Naive thymus-derived CD4-positive, alpha-beta T cell (primary cell): ENCODE measurements around the gene EIF6. TPM values are rescaled to one million over a fixed set of nuclear protein-coding genes. Genes with fewer than 3 reads are reported as not detected.

Source experiments
- ATAC-seq: fragments of 150-1000 bp; cut with Tn5 transposase; 2 replicates; pipeline ENCODE4 v1.10.0; 2021; ENCODE audit warnings: mild to moderate bottlenecking, moderate library complexity
- CTCF ChIA-PET: fragments of 350-600 bp; sonication (Branson Sonifier 250); formaldehyde crosslinking; loops from one replicate; lab custom pipeline; 2021; ENCODE audit warnings: antibody characterized with exemption; lab: Charles Lee
- POLR2A ChIA-PET: fragments of 350-600 bp; sonication (Branson Sonifier 250); formaldehyde crosslinking; loops from one replicate; lab custom pipeline; 2021; ENCODE audit warnings: antibody characterized with exemption, inconsistent platforms; lab: Charles Lee
- DNase-seq, 9 donors: peaks; one replicate each; pipeline versions ENCODE4 v3.0.0 to v3.0.0-alpha.2; 2020 to 2022; ENCODE audit warnings: mixed read lengths in 1 of 9
- H3K27ac ChIP-seq: one replicate; pipeline ENCODE4 v1.7.0; 2013; ENCODE audit warnings: mild to moderate bottlenecking, low read depth, low read length, moderate library complexity
- H3K27me3 ChIP-seq, 2 donors: one replicate each; pipeline ENCODE4 v1.7.0; 2013; ENCODE audit warnings: low read length in 2 of 2, mild to moderate bottlenecking in 2 of 2, moderate library complexity in 2 of 2; ENCODE audit not compliant: control insufficient read depth in 2 of 2, insufficient read depth in 2 of 2
- H3K36me3 ChIP-seq, 3 experiments: 1 replicate in 2 of 3; 2 replicates in 1 of 3; pipeline ENCODE4 v1.7.0; 2013; ENCODE audit warnings: low read length in 3 of 3, mild to moderate bottlenecking in 3 of 3, moderate library complexity in 1 of 3; ENCODE audit not compliant: insufficient read depth in 3 of 3, control insufficient read depth in 2 of 3
- H3K4me1 ChIP-seq, 2 donors: one replicate each; pipeline ENCODE4 v1.7.0; 2013; ENCODE audit warnings: low read length in 2 of 2, mild to moderate bottlenecking in 2 of 2, moderate library complexity in 1 of 2; ENCODE audit not compliant: control insufficient read depth in 2 of 2, insufficient read depth in 2 of 2
- H3K4me3 ChIP-seq: 2 replicates; pipeline ENCODE4 v1.7.0; 2013; ENCODE audit warnings: mild to moderate bottlenecking, low read length
- H3K9me3 ChIP-seq, 3 experiments: 1 replicate in 2 of 3; 2 replicates in 1 of 3; pipeline ENCODE4 v1.7.0; 2013; ENCODE audit warnings: low read length in 3 of 3; ENCODE audit not compliant: control insufficient read depth in 2 of 3
- H3K27ac Mint-ChIP-seq, 9 donors: one replicate each; pipeline ENCODE4 v1.8.0; 2020 to 2022; ENCODE audit warnings: mixed read lengths in 9 of 9, mild to moderate bottlenecking in 8 of 9, moderate library complexity in 5 of 9, inconsistent platforms in 2 of 9
- H3K27me3 Mint-ChIP-seq, 5 donors: one replicate each; pipeline ENCODE4 v1.8.0; 2021 to 2022; ENCODE audit warnings: mixed read lengths in 5 of 5, mild to moderate bottlenecking in 1 of 5
- H3K36me3 Mint-ChIP-seq, 5 donors: one replicate each; pipeline ENCODE4 v1.8.0; 2020 to 2022; ENCODE audit warnings: mixed read lengths in 5 of 5, mild to moderate bottlenecking in 3 of 5, inconsistent platforms in 1 of 5
- H3K4me1 Mint-ChIP-seq, 7 donors: one replicate each; pipeline ENCODE4 v1.8.0; 2020 to 2022; ENCODE audit warnings: mixed read lengths in 7 of 7, mild to moderate bottlenecking in 3 of 7, inconsistent platforms in 1 of 7
- H3K4me3 Mint-ChIP-seq, 10 donors: one replicate each; pipeline ENCODE4 v1.8.0; 2020 to 2022; ENCODE audit warnings: mild to moderate bottlenecking in 10 of 10, mixed read lengths in 10 of 10, moderate library complexity in 6 of 10, inconsistent platforms in 2 of 10
- H3K9me3 Mint-ChIP-seq, 11 donors: one replicate each; pipeline ENCODE4 v1.8.0; 2020 to 2022; ENCODE audit warnings: mixed read lengths in 11 of 11, mild to moderate bottlenecking in 4 of 11, inconsistent platforms in 1 of 11, moderate library complexity in 1 of 11
- intact Hi-C, 2 donors: fragments of 100-400 bp; cut with micrococcal nuclease; formaldehyde crosslinking; loops; one replicate each; pipeline ENCODE4 v1.15.1; 2023
- polyA plus RNA-seq, 2 donors: library from polyadenylated mRNA; unstranded; fragments of 300-500 nt; fragmentation: Illumina TruSeq; gene quantifications; one replicate each; pipeline ENCODE4 v1.2.3, GENCODE V29; 2021
- total RNA-seq, 6 experiments: library from RNA in 5 of 6; stranded (reverse) in 5 of 6; gene quantifications; 1 replicate in 5 of 6; 2 replicates in 1 of 6; pipeline ENCODE4 v1.2.3 and lab custom pipeline; 2021 to 2026

EIF6 gene
- total and polyA plus RNA-seq, 7 experiments from 2014 or later: 35.4 to 150 (median 55.2) TPM

DNA sequence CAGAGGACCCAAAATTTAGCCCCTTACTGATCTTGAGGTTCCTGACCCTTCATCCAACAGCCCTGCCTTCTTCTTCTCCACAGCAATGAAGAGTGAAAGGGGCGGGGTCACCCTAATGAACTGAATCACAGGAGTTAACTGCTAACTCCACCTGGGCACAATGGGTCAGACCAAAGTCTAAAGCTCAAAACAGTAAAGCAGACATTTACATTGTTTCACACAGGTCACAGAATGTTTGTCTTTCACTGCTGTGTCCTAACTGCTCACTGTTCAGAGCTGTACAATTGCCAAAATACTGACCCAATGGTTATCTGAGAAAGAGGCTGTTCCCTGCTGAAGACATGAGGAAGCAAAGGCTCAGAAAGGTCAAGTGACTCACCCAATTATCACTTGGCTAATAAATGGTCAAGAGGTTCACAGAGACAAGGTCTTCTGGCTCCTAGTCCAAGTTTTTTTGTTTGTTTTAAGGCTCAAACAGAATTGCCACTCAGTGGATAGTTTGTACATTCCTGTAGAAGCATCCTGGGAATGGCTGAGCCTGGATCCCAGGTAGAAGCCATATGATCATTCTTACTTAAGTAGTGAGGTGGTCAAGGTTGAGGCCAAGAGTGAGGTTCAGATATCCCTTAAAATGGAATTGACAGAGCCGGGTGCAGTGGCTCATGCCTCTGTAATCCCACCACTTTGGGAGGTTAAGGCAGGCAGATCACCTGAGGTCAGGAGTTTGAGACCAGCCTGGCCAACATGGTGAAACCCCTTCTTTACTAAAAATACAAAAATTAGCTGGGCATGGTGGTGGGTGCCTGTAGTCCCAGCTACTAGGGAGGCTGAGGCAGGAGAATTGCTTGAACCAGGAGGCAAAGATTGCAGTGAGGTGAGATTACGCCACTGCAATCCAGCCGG, 42.8 kb upstream of the EIF6 start:
- POLR2A ChIA-PET: no interaction called here
- ATAC-seq (no peak), DNase-seq (no peak)
- no peak overlapping the region for H3K4me3 ChIP-seq
- no peaks in the 10 kb centered on the region for H3K36me3 ChIP-seq
- intact Hi-C loops: no loop called here
- Mint-ChIP-seq H3K27me3 (no peaks in the 10 kb centered on the region), H3K4me1 (peaks cover 0 to 15% (median 0%) of the 10 kb centered on the region in 7 donors), H3K36me3 (peaks cover 3 to 16% (median 10%) of the 10 kb centered on the region in 5 donors), H3K4me3 (no peak overlapping the region), H3K9me3 (no peaks in the 10 kb centered on the region), H3K27ac (peak overlapping the region in 1 of 9 donors; percentile 80)
- no peaks in the 10 kb centered on the region for H3K27me3 ChIP-seq
- H3K27ac ChIP-seq: no peak overlapping the region
- H3K9me3 ChIP-seq: no peaks in the 10 kb centered on the region
- CTCF ChIA-PET: no interaction called here
- H3K4me1 ChIP-seq: no peaks in the 10 kb centered on the region

- no peaks in the 10 kb centered on the region for H3K4me1 ChIP-seq
- intact Hi-C loops: no loop called here
- Mint-ChIP-seq H3K36me3 (peaks cover 3 to 16% (median 10%) of the 10 kb centered on the region in 5 donors), H3K27ac (no peak overlapping the region), H3K27me3 (no peaks in the 10 kb centered on the region), H3K9me3 (no peaks in the 10 kb centered on the region), H3K4me3 (no peak overlapping the region), H3K4me1 (peaks cover 0 to 15% (median 0%) of the 10 kb centered on the region in 7 donors)
- H3K36me3 ChIP-seq: no peaks in the 10 kb centered on the region
- DNase-seq (no peak), ATAC-seq (no peak)
- H3K4me3 ChIP-seq: no peak overlapping the region
- ChIA-PET POLR2A (no interaction called here), CTCF (no interaction called here)
- no peaks in the 10 kb centered on the region for H3K9me3 ChIP-seq
- H3K27ac ChIP-seq: no peak overlapping the region
- no peaks in the 10 kb centered on the region for H3K27me3 ChIP-seq
These were observed 42.1 kb upstream of the EIF6 start for GRCh38 chr20:35326740-35327073.

DNA sequence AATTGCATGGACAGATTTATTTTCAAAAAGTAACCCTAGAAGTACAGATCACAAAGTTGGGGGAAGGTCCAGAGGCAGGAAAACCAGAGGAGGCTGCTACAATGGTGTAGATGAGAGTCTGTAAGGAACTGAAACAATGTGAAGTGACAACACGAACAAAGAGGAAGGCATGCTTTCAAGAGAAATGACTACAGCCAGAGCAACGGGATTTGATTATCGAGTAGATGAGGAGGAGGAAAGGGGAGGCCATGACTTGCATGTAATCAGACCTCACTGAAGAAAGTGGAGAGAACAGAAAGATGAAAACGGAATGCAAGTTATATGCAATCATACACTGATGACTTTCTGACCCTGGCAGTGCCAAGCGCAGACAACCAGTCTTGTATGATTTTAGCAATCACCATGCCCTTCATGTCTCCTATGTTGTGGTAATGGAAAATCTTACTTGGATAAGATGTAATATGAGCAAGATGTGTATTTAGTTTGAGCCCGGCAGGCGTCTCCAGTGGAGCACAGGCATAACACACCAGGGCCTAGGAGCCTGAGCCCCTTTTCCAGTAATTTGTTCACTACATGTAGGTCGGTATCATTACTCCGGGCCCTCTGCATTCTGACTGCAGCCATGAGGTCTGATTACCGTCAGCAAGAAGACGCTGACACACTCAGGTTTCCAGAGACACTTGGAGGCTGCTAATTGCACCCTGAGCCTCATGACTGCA, 41.6 kb upstream of the EIF6 start:
- Mint-ChIP-seq H3K4me3 (no peak overlapping the region), H3K27me3 (no peaks in the 10 kb centered on the region), H3K4me1 (peaks cover 0 to 15% (median 0%) of the 10 kb centered on the region in 7 donors), H3K9me3 (no peaks in the 10 kb centered on the region), H3K27ac (no peak overlapping the region), H3K36me3 (peaks cover 3 to 16% (median 10%) of the 10 kb centered on the region in 5 donors)
- no peak for ATAC-seq
- POLR2A ChIA-PET: no interaction called here
- intact Hi-C loops: no loop called here
- H3K4me1 ChIP-seq: no peaks in the 10 kb centered on the region
- H3K9me3 ChIP-seq: no peaks in the 10 kb centered on the region
- H3K27ac ChIP-seq: no peak overlapping the region
- no peaks in the 10 kb centered on the region for H3K36me3 ChIP-seq
- no peak overlapping the region for H3K4me3 ChIP-seq
- CTCF ChIA-PET: no interaction called here
- H3K27me3 ChIP-seq: no peaks in the 10 kb centered on the region
- DNase-seq: no peak

DNA sequence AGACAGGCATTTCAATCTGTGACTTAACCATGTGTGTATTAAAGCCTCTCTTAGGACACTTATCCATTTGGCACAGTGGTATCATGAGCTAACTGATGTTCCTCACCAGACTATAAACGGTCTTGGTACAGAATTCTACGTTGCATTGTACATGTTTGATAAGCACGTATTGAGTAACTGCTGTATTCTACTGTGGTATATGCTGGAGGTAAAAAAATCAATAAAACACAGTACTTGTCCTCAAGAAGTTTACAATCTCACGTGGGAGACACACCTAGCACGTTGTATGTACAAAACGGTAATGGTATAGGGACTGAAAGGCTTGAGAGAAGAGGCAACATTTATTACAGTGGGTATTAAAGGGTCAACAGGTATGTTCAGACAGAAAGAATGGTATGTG, 40.8 kb upstream of the EIF6 start:
- Mint-ChIP-seq H3K4me1 (peaks cover 0 to 15% (median 0%) of the 10 kb centered on the region in 7 donors), H3K36me3 (peaks cover 5 to 17% (median 14%) of the 10 kb centered on the region in 5 donors), H3K27ac (no peak overlapping the region), H3K27me3 (no peaks in the 10 kb centered on the region), H3K9me3 (no peaks in the 10 kb centered on the region), H3K4me3 (no peak overlapping the region)
- Histone ChIP-seq H3K4me3 (no peak overlapping the region), H3K9me3 (no peaks in the 10 kb centered on the region), H3K27me3 (no peaks in the 10 kb centered on the region), H3K4me1 (no peaks in the 10 kb centered on the region), H3K27ac (no peak overlapping the region), H3K36me3 (no peaks in the 10 kb centered on the region)
- ChIA-PET CTCF (no interaction called here), POLR2A (no interaction called here)
- ATAC-seq (no peak), DNase-seq (no peak)
- intact Hi-C loops: no loop called here

DNA sequence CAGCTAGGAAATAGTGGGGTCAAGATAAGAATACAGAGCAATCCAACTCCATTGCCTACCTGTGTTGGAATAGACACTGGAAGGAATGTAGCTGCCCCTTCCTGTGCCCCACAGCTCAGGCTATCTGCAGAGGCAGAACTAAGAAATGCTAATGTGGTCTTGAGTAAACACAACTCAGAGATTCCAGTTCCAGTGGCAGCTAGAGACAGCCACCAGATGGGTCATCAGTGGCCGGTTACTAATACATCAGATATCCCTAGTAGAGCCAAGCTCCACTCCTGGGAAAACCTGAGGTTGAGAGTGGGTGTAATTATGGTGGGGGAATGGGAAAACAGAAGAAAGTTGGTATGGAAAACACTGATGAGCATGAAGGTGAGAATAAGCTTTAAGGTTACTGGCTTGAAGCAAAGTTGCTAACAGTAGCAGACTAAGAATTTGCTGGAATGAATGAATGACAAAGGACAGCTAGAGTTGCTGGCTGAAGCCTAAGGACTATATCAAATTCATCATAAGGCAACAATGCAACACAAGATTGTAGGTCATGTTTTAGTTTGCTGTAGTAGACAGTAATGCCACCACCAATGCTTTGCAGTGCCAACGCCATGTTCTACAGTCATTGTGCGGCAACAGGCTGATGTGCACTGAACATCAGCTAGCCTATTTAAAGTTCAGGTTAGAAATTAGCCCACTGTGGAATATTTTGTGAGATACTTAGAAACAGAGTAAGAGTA, 36.0 kb upstream of the EIF6 start:
- Mint-ChIP-seq H3K27me3 (no peaks in the 10 kb centered on the region), H3K9me3 (no peaks in the 10 kb centered on the region), H3K36me3 (peaks cover 2 to 11% (median 6%) of the 10 kb centered on the region in 5 donors), H3K4me3 (no peak overlapping the region), H3K4me1 (peaks cover 0 to 30% (median 6%) of the 10 kb centered on the region in 7 donors), H3K27ac (peak overlapping the region in 2 of 9 donors; percentile 12 to 47)
- DNase-seq (no peak), ATAC-seq (no peak)
- no peaks in the 10 kb centered on the region for H3K36me3 ChIP-seq
- POLR2A ChIA-PET: no interaction called here
- H3K27ac ChIP-seq: no peak overlapping the region
- H3K27me3 ChIP-seq: no peaks in the 10 kb centered on the region
- no peaks in the 10 kb centered on the region for H3K9me3 ChIP-seq
- CTCF ChIA-PET: interaction anchor here (0.6 to 1.3 kb wide), 3 partner anchors 9 to 16 kb away, joined by 3 to 4 read pairs (median 3); no protein-coding TSS in a partner anchor
- intact Hi-C loops: no loop called here
- no peak overlapping the region for H3K4me3 ChIP-seq
- H3K4me1 ChIP-seq: no peaks in the 10 kb centered on the region

- no peak overlapping the region for H3K4me3 Mint-ChIP-seq
- CTCF ChIA-PET: interaction anchor here (0.6 to 1.3 kb wide), 4 partner anchors 10 to 40 kb away, joined by 3 to 4 read pairs (median 4); no protein-coding TSS in a partner anchor
- POLR2A ChIA-PET: no interaction called here
- no peaks in the 10 kb centered on the region for H3K27me3 Mint-ChIP-seq
- no peak overlapping the region for H3K4me3 ChIP-seq
- H3K4me1 Mint-ChIP-seq: peaks cover 6 to 37% (median 13%) of the 10 kb centered on the region in 7 donors
- H3K27me3 ChIP-seq: no peaks in the 10 kb centered on the region
- H3K36me3 Mint-ChIP-seq: peaks cover 0 to 8% (median 6%) of the 10 kb centered on the region in 5 donors
- DNase-seq: no peak
- no peaks in the 10 kb centered on the region for H3K9me3 Mint-ChIP-seq
- H3K9me3 ChIP-seq: no peaks in the 10 kb centered on the region
- no peak for ATAC-seq
- H3K27ac ChIP-seq: no peak overlapping the region
- no peaks in the 10 kb centered on the region for H3K36me3 ChIP-seq
- intact Hi-C loops: no loop called here
- peaks cover 0 to 5% of the 10 kb centered on the region in 2 donors for H3K4me1 ChIP-seq
- H3K27ac Mint-ChIP-seq: peak overlapping the region in 3 of 9 donors; percentile 4 to 58 (median 40)
These were observed 35.3 kb upstream of the EIF6 start for GRCh38 chr20:35319871-35320197.
